ENCODE results near the gene GGTA1. TPM values are rescaled to one million over a fixed set of nuclear protein-coding genes. Genes with fewer than 3 reads are reported as not detected.

Gene GGTA1
- total and polyA plus RNA-seq, 2 of the 8 experiments (the other 6 are each of a cell fraction or from before 2014, with no cell fraction given) = not detected

DNA sequence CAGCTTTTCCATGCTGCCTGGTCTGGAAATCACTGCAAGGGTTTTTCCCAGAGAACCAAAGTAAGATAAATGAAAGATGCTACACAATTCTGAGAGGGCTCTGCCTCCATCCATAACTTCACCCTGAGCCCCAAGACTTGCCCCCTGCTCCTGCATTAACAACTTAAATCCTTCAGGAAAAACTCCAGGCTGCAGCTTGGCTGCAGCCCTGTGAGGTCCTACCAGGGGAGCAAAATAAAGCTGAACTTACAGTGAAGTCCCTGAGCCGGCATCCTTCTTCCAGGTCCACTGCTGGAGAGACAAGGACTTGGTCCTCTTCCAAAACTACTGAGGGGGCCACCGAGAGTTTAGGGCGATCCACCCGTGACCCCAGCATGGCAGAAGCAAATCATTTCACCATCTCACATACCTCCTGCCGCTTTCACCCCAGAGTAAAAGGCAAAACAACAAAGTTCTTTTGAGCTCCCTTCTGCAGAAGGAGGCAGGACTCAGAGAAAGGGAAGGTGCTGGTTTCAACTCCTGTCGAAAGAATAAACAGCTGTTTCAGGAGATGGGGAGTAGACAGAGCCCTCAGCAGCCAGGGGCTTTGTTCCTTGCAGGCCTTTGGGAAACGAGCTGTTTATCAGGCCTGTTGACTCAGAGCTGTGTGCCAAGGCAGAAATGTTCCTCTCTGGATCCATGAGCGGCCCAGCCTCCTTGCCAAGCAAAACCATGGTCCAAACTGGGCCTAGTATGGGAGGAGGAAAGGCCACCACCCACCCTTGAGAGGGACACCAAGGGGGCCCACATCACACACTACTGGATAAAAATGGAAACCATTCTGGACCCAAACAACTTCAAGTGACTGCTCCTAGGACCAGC is 20.6 kb downstream of the GGTA1 start:
- WGBS, 2 experiments (ENCODE audit: extremely low coverage in 1 of 2, insufficient coverage in 1 of 2, insufficient read length in 1 of 2, insufficient replicate concordance in 2 of 2, low coverage in 1 of 2, low lambda C conversion rate in 2 of 2, missing lambda C conversion rate in 1 of 2) = 66% methylated on average over 8 of the region's 8 CpGs; no CpG with 5 or more reads in 1 of the 2 experiments

More for the DNA sequence above, 20.6 kb downstream of the GGTA1 start:
- Histone ChIP-seq H2BK15ac (ENCODE audit: low read length) (peak overlapping the region; percentile 77; the same call in 1 of the 2 replicates), H4K20me1 (replicated peaks in 1 of 2; ENCODE audit: control insufficient read depth in 1 of 2, insufficient read depth in 2 of 2, low read length in 2 of 2) (no peaks in the 10 kb centered on the region), H3K23ac (ENCODE audit: insufficient read length) (no peak overlapping the region), H3K23me2 (ENCODE audit: low read depth, low read length) (no peaks in the 10 kb centered on the region), H3K18ac (ENCODE audit: extremely low read depth, low read length) (peak overlapping the region; percentile 25; the same call in 1 of the 2 replicates), H3K9me3 (ENCODE audit: insufficient read depth in 2 of 2, low read depth in 1 of 2, low read length in 1 of 2) (no peaks in the 10 kb centered on the region), H2BK5ac (ENCODE audit: low read depth, low read length) (no peak overlapping the region), H3K36me3 (ENCODE audit: control insufficient read depth in 2 of 4, insufficient read depth in 4 of 4, low read length in 3 of 4) (no peaks in the 10 kb centered on the region), H2BK12ac (ENCODE audit: low read depth, low read length) (0 out of 2 replicates have a peak overlapping the region, but pooled peaks have one; percentile 75), H3K9ac (replicated peaks in 1 of 4; ENCODE audit: extremely low read depth in 1 of 4, low read depth in 3 of 4, low read length in 3 of 4) (no peak overlapping the region; a peak in 1 of 7 replicates), H3K4me2 (ENCODE audit: insufficient read depth in 1 of 2, low read depth in 2 of 2, low read length in 2 of 2) (peak overlapping the region; percentile 47 to 58; a peak in 2 of 4 replicates), H3K56ac (replicated peaks; ENCODE audit: insufficient read length, low read depth, low read length) (no peak overlapping the region), H3K4me1 (replicated peaks in 1 of 4; ENCODE audit: control insufficient read depth in 3 of 4, insufficient read depth in 4 of 4, low read length in 3 of 4) (peaks cover 4 to 6% (median 4%) of the 10 kb centered on the region in 4 experiments; a peak in 5 of 7 replicates), H4K8ac (ENCODE audit: extremely low read depth, insufficient read depth, low read length) (peak overlapping the region; percentile 45; the same call in 1 of the 2 replicates), H3K27me3 (replicated peaks in 1 of 4; ENCODE audit: control insufficient read depth in 3 of 4, extremely low read depth in 1 of 4, insufficient read depth in 3 of 4, low read length in 3 of 4) (no peaks in the 10 kb centered on the region), H3K79me2 (ENCODE audit: control insufficient read depth in 1 of 2, insufficient read depth in 2 of 2, low read length in 2 of 2) (no peaks in the 10 kb centered on the region), H4K5ac (ENCODE audit: insufficient read length, low read depth, low read length) (no peak overlapping the region), H3K79me1 (ENCODE audit: low read depth, low read length) (0 out of 2 replicates have a peak, but pooled peaks cover 2% of the 10 kb centered on the region), H2BK120ac (replicated peaks; ENCODE audit: low read depth, low read length) (no peak overlapping the region), H2AK5ac (ENCODE audit: low read depth, low read length) (no peak overlapping the region), H3K27ac (ENCODE audit: low read depth, low read length) (no peak overlapping the region), H3K4ac (replicated peaks; ENCODE audit: insufficient read length, low read depth, low read length) (no peak overlapping the region), H4K91ac (replicated peaks; ENCODE audit: insufficient read length, low read length) (peak overlapping the region; percentile 12), H3K4me3 (ENCODE audit: extremely low read depth in 1 of 4, insufficient read depth in 2 of 4, low read depth in 3 of 4, low read length in 4 of 4) (no peak overlapping the region; a peak in 1 of 8 replicates), H2AFZ (ENCODE audit: low read length) (peak overlapping the region; percentile 97), H3K14ac (ENCODE audit: insufficient read length) (no peak overlapping the region), H2BK20ac (ENCODE audit: low read length) (peak overlapping the region; percentile 29; the same call in 1 of the 2 replicates)
- TF ChIP-seq EGR1 (IDR thresholded peaks at IDR 0.05; ENCODE audit: borderline replicate concordance, low read depth, low read length) = peak; percentile 46; the same call in 1 of the 2 replicates
- TF ChIP-seq BACH1 (IDR thresholded peaks at IDR 0.05; ENCODE audit: low read length) = no peak
- TF ChIP-seq SP1 (IDR thresholded peaks at IDR 0.05; ENCODE audit: low read depth, low read length) = peak; percentile 85
- no peak for TF ChIP-seq BRCA1 (IDR thresholded peaks at IDR 0.05; ENCODE audit: low read depth, low read length)
- TF ChIP-seq CREB1 (IDR thresholded peaks at IDR 0.05) = no peak
- no peak for TF ChIP-seq TAF7 (optimal IDR thresholded peaks at IDR 0.05; ENCODE audit: borderline replicate concordance, low read depth, low read length)
- CTCF ChIA-PET (ENCODE audit: partially characterized antibody) = interaction anchor here (0.6 to 2.1 kb wide), 12 partner anchors 11 to 160 kb away, joined by 3 to 7 read pairs (median 3); no protein-coding TSS in a partner anchor
- POLR2A ChIA-PET (ENCODE audit: partially characterized antibody) = no interaction called here
- FAIRE-seq (peak; percentile 74), DNase-seq (ENCODE audit: low read depth in 1 of 2, low spot score in 2 of 2) (peak in 1 of 2 experiments; percentile 56)

Measured in H1 (cell line).